HG02571 (cell line): Measurements from ENCODE around the gene IQGAP1.
"Not testable (repeated sequence)": the region's sequence is repeated elsewhere in the genome, so short reads cannot be mapped to it uniquely, and the experiment has no call there.

ENCODE experiments used
- ATAC-seq: cut with Tn5 transposase; IDR thresholded peaks from one replicate; pipeline ENCODE4 v1.9.1; 2021; ENCODE audit warnings: mild to moderate bottlenecking, moderate library complexity; ENCODE audit not compliant: unreplicated experiment

IQGAP1 gene

GRCh38 chr15:90478846-90479481 lies 90.9 kb downstream of the IQGAP1 start:
- no peak for ATAC-seq

- ATAC-seq: no peak
Observed at GRCh38 chr15:90479656-90480055, 91.6 kb downstream of the IQGAP1 start.

- no peak for ATAC-seq
Observed at GRCh38 chr15:90481023-90481422, 93.0 kb downstream of the IQGAP1 start.

- ATAC-seq: no peak
Observed at GRCh38 chr15:90482124-90483011, 94.3 kb downstream of the IQGAP1 start.

- no peak for ATAC-seq
Observed at GRCh38 chr15:90483012-90483307, 94.9 kb downstream of the IQGAP1 start.

- no peak for ATAC-seq
Observed at GRCh38 chr15:90483637-90484036, 95.6 kb downstream of the IQGAP1 start.

GRCh38 chr15:90487186-90487585 lies 99.1 kb downstream of the IQGAP1 start:
- ATAC-seq: no peak

GRCh38 chr15:90489514-90489913 lies 101.5 kb downstream of the IQGAP1 start:
- no peak for ATAC-seq

GRCh38 chr15:90489944-90490343 lies 101.9 kb downstream of the IQGAP1 start:
- ATAC-seq: no peak

GRCh38 chr15:90493647-90494046 lies 105.6 kb downstream of the IQGAP1 start:
- ATAC-seq: no peak

GRCh38 chr15:90495067-90495466 lies 107.0 kb downstream of the IQGAP1 start:
- no peak for ATAC-seq

GRCh38 chr15:90496791-90497190 lies 108.7 kb downstream of the IQGAP1 start:
- ATAC-seq: no peak

- ATAC-seq: no peak
Observed at GRCh38 chr15:90497376-90497775, 109.3 kb downstream of the IQGAP1 start.

- ATAC-seq: no peak
Observed at GRCh38 chr15:90497912-90498311, 109.9 kb downstream of the IQGAP1 start.

GRCh38 chr15:90500171-90500570 lies 112.1 kb downstream of the IQGAP1 start:
- ATAC-seq: no peak

- no peak for ATAC-seq
Observed at GRCh38 chr15:90501898-90502297, 113.9 kb downstream of the IQGAP1 start.

- ATAC-seq: not testable (repeated sequence)
Observed at GRCh38 chr15:90510781-90511180, 122.7 kb downstream of the IQGAP1 start.

- not testable (repeated sequence) for ATAC-seq
Observed at GRCh38 chr15:90511211-90511618, 123.2 kb downstream of the IQGAP1 start.

GRCh38 chr15:90512276-90512675 lies 124.2 kb downstream of the IQGAP1 start:
- no peak for ATAC-seq

- no peak for ATAC-seq
Observed at GRCh38 chr15:90512981-90513380, 124.9 kb downstream of the IQGAP1 start.

GRCh38 chr15:90513448-90513847 lies 125.4 kb downstream of the IQGAP1 start:
- no peak for ATAC-seq

GRCh38 chr15:90513893-90514292 lies 125.9 kb downstream of the IQGAP1 start:
- ATAC-seq: not testable (repeated sequence)
